HG02852 (cell line): Measurements from ENCODE around the gene ARHGAP22.

Experiments used
- ATAC-seq: cut with Tn5 transposase; IDR thresholded peaks from one replicate; pipeline ENCODE4 v1.9.1; 2021; ENCODE audit warnings: mild to moderate bottlenecking, moderate library complexity; ENCODE audit not compliant: unreplicated experiment

ARHGAP22 gene

DNA sequence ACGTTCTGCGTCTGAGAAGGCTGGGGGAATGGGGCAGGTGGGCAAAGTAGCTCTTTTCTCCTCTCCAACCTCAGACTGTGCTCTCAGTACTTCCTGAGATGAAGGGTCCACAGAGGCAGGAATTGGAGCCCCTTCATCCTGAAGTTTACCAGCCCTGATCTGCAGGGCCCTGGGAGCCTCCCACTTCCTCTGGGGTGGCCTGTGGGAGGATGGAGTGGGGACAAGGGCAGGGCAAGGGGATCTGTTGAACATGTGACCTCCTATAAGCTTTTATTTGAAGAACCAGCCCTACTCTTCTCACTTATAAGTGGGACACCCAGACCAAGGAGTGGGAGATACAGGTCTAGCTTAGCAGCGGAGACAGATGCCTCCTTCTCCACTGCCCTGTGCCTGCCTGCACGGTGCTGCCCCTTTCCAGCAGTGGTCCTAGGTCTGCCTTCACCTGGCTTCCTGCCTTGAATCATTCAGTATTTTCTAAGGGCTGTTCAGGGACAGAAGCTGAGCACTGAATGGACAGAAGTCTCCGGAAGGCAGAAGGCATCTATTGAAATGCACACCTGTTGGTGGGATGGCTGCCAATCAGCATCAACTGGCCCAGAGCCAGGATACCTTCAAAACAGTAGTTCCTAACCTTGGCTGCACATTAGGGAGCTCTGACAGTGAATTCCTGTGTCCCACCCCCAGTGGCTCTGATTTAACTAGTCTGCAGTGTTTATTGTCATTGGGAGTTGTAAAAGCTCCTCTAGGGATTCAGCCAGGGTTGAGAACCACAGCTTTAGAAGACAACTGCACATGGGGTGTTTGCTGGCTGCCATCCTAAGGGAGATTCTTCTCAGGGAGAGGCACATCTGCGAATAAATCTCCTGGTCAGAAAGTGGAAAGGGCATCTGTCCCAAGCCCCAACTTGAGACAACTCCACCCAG lies 2.7 kb upstream of the ARHGAP22 start:
- ATAC-seq = no peak

DNA sequence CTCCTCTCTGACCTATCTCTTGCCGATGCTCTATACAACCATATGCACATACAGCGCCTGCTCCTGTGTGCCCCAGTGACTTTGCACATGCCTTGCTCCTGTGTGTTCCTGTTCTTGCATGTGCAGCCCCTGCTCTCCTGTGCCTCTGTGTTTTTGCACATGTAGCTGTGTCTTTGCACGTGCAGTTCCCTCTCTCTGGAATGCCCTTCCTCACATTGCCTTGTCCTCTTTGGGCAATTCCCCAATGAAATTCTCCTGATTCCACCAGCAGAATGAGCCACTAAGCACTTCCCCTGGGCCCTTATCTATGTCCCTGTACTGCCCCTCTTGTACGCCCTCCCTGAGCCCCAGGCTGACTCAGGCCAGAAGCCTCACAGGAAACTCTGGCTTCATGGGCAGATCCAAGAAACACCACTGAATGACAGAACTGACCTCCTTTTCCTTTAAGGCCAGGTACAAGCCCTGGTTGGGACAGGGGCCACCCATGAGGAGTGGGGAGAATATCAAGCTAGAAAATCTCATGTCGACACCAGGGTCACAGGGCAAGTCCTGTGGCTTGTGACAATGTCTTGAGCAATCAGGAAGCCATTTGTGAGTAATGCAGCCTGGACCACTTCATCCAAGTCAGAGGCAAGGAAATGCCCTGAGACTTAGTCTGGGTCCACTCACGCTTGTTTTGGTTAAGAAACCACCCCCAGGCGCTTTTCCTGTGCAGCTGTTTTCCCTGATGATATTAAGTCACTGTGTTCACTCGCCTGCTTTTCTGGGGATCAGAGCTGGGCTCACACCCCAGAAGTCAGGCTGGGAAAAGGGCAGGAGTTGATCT lies 1.9 kb upstream of the ARHGAP22 start:
- ATAC-seq = no peak

DNA sequence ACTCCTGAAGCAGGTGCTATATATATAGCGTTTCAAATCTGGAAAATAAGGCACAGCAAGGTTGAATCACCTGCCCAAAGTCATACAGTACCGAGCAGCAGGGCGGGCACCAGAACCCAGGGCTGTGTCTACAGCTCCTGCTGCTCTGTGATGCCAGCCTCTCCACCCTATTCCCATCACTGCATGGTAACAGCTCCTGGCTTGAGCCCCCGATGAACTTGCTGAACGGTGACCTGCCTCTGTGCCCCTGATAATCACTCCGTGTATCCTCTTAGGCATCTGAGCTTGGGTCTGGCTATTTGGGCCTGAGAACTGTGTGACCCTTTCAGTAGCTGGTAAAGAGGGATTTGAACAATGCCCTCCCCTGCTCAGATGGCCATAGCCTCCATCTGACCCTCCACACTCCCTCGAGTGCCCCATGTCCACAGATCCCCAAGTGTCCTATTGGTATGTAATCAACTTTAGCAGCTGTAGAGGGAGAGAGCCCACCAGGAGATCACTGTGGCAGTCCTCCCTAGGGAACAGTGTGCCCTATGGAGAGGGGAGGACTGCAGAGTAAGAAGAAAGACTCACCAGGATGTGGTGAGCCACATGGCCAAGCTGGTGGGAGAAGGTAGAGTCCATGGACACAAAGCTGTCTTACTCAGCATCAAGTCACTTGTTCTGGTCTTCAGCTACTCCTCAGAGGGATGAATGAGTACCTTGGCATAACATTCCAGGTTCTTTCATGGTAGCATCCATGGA lies 1.1 kb upstream of the ARHGAP22 start:
- ATAC-seq = no peak

DNA sequence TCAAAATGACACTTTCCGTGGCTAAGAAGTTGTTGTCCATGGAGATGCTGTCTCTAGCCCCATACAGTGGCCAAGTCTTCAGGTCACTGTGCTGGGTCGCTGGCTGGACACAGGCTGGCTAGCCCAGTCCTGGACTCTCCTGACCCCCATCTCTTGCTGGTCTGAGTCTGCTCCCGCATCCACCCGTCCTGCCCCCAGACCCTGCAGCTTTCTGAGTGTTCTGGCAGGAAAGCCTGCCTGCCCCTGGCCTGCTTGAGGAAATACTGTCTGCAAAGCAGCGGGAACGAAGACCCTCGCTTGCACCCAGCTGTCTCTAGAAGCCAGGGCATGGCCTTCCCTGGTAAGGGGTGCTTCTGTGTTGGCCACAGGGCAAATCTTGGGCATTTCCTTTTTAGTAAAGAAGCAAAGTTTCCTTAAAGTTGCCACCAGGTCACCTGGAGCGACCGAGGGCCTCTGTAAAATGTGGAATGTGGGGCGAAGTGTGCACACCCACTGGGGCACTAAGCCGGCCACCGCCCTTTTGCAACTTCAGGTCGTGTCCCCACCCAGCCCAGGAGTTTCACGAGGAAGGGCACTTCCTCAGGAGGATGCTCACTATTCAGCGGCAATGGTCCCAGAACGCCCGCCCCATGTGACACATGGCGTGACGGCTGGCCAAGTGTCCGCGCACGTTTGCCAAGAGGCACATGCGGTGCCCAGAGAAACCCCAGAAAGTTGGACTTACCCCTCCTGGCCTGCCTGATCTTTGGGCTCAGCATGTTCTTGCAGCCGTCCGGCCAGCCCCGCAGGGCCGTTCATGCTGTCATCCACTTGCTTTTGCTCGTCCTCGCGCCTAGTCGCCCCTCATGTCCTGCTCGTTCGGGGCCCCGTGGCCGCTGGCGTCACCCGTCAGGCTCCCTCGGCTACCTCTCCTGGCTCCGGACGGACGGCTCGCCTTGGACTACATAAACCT lies 558 bp downstream of the ARHGAP22 start:
- ATAC-seq = no peak

- no peak for ATAC-seq
Measured at GRCh38 chr10:48603421-48604038, 1.3 kb downstream of the ARHGAP22 start.

DNA sequence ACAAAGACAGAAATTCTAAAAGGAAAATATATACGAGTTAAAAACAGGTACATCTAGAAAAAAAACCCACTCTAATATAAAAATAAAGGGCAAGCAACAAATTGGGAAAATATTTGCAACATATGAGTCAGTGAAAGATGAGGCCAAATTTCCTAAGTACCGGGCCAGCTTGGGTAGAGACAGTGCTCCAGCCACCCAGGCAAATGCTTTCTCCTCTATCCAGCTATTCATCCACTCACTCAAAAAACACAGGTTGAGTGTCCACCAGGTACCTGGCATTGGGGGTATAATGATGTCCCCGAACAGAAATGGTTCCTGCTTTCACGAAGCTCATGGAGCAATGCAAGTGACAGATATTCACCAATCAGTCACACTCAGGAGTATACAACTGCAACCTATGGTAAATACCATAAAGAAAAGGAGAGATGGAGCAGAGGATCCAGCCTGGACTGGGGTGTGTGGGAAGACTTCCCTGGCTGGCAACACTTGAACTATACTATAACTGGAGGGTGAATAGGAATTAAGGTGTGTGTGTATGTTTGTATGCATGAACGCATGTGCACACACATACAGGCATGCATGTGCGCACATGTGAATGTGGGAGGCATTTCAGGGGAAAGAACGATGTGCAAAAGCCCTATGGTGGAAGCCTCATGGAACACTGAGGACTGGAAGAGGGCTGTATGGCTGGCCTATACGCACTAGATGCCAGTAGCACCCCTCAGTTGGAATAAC lies 2.3 kb downstream of the ARHGAP22 start:
- ATAC-seq = no peak

- ATAC-seq = no peak
Measured at GRCh38 chr10:48601789-48602188, 3.1 kb downstream of the ARHGAP22 start.

GRCh38 chr10:48600645-48601505 lies 4.0 kb downstream of the ARHGAP22 start:
- ATAC-seq = no peak

DNA sequence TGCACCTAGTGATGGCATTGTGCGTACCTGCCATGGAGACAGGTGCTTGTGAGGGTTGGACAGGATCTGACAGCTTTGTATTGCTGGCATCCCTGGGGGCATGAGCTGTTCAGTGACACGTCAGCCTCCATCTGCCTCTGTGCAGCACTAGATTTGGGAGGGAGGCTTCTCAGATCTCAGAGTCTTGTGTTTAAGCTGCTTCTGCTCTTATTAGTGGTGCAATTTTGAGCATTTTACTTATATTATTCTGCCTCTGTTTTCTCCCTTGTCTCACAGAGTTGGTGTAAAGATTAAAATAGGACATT lies 5.1 kb downstream of the ARHGAP22 start:
- no peak for ATAC-seq

GRCh38 chr10:48598936-48599829 lies 5.7 kb downstream of the ARHGAP22 start:
- no peak for ATAC-seq

- no peak for ATAC-seq
Measured at GRCh38 chr10:48598243-48598935, 6.5 kb downstream of the ARHGAP22 start.

DNA sequence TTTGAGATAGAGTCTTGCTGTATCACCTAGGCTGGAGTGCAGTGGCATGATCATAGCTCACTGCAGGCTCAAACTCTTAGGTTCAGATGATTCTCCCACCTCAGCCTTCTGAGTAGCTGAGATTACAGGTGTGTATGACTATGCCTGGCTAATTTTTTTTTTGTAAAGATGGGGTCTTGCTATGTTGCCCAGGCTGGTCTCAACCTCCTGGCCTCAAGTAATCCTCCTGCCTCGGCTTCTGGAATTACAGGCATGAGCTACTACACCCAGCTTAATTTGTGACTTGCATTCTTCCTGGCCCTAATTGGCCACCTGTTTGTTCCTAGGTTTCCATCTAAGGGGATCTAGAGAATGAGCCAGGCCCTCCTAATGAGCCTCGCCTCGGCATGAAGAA lies 9.3 kb downstream of the ARHGAP22 start:
- ATAC-seq = no peak

DNA sequence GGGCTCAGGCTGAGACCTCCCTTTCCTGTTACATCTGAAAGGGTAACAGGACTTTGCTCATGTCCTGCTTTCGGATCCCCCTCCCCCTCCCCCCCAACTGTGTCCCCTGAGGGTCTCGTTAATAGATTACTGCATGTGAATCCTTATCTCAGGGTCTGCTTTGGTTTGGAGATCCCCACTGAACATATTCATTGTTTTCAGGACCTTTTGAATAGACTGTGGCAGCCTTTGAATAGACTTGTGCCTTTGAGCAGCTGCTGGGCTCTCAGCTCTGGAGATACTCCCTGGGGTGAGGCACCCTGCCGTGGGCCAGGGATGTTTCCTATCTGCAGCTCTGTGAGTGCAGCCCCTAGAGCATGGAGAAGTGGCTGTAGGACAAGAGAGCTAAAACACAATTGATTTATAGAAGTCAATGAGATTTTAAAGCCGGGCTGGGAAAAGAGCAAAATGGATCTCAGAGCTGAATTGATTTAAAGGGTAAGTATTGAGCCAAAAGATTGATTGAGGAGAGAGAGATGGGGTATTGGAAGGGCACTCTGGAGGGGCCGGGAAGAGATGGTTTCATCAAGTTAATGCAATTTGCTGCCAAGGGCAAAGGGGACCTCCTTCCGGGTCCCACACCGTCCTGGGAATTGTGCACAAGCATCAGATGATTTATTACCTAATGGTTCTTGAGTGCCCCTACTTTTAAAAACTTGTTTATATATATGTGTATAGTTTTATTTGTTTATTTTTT lies 9.9 kb downstream of the ARHGAP22 start:
- ATAC-seq = no peak

DNA sequence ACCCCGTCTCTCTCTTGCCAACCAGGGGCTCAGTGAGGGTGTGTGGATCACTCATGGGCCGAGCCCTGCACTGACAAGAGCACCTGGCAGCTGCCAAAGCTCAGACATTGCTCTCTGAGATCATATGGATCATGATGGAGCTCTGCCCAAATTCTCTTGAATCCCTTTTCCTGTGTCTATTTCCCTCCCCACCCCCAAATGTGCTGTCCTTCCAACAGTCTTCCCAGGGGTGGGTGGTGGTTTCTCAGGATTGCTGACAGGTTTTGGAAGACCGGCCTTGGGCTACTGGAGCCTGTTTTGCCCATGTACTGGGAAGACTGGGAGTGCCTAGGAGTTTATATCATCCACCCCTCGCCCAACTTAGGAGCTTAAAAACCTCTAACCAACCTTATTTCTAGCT lies 10.5 kb downstream of the ARHGAP22 start:
- no peak for ATAC-seq

DNA sequence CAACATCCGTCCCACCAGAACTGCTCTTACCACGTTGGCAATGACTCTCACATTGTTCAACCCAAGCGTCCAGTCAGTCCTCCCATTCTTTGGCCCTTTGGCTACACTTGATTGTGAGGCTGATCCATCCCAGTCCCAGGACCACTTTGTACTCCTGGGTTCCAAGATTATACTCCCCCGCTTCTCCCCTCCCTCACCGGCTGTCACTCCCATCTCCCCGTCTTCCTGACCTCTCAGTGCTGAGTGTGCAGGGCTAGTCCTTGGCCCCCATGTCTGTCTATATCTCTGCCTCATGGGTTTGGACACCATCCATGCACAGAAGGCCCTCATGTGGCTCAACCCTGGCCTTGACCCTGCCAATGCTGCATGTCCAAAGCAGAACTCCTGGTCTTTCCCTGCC lies 12.5 kb downstream of the ARHGAP22 start:
- ATAC-seq = no peak

DNA sequence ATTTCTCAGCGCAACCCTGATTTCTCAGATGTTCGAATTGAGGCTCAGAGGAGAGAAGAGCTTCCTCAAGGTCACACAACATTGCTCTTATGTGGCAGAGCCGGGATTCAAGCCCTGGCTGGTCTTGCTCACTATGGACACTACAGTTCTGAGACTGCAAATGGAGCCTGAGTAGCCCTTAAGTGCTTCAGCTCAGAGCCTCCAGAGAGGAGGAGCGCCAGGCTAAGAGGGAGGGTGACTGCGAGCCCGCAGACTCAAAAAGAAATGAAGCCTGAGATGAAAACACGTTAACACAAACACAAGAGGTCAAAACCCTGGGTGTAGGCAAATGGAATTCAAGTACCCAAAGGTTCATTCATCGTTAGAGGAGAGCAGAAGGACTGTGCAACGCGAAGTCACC lies 13.9 kb downstream of the ARHGAP22 start:
- no peak for ATAC-seq
